Parathyroid adenoma (tissue), 2 donors: ENCODE results near the gene RHOV.

ENCODE experiments used
- H2AFZ ChIP-seq: fragments of 300-600 bp; sonication (generic); one replicate; pipeline ENCODE4 v1.7.0; 2017; ENCODE audit warnings: antibody characterized with exemption, mild to moderate bottlenecking
- H3K27ac ChIP-seq: fragments of 300-600 bp; sonication (generic); one replicate; pipeline ENCODE4 v1.7.0; 2017
- H3K27me3 ChIP-seq: fragments of 300-600 bp; sonication (generic); one replicate; pipeline ENCODE4 v1.7.0; 2017; ENCODE audit warnings: low read length; ENCODE audit not compliant: control insufficient read depth, insufficient read depth
- H3K36me3 ChIP-seq: fragments of 300-600 bp; sonication (generic); one replicate; pipeline ENCODE4 v1.7.0; 2017; ENCODE audit warnings: low read length; ENCODE audit not compliant: control insufficient read depth, insufficient read depth
- H3K4me1 ChIP-seq: fragments of 300-600 bp; sonication (generic); one replicate; pipeline ENCODE4 v1.7.0; 2017; ENCODE audit warnings: control low read depth
- H3K4me2 ChIP-seq: fragments of 300-600 bp; sonication (generic); one replicate; pipeline ENCODE4 v1.7.0; 2017; ENCODE audit warnings: low read length
- H3K4me3 ChIP-seq: fragments of 300-600 bp; sonication (generic); one replicate; pipeline ENCODE4 v1.7.0; 2017; ENCODE audit warnings: low read depth, low read length
- H3K79me2 ChIP-seq: fragments of 300-600 bp; sonication (generic); one replicate; pipeline ENCODE4 v1.7.0; 2017; ENCODE audit warnings: control low read depth
- H3K9ac ChIP-seq: fragments of 300-600 bp; sonication (generic); one replicate; pipeline ENCODE4 v1.7.0; 2017; ENCODE audit warnings: mild to moderate bottlenecking
- H3K9me3 ChIP-seq: fragments of 300-600 bp; sonication (generic); one replicate; pipeline ENCODE4 v1.7.0; 2017; ENCODE audit warnings: low read length; ENCODE audit not compliant: control insufficient read depth
- CTCF ChIP-seq: fragments of 300-600 bp; sonication (generic); IDR thresholded peaks from one replicate; pipeline ENCODE4 v1.7.0; 2017; ENCODE audit warnings: antibody characterized with exemption, mild to moderate bottlenecking
- donor health status: primary hyperparathyroidism.

RHOV gene

GRCh38 chr15:40918799-40919392 is 44.9 kb upstream of the RHOV start:
- H3K27ac ChIP-seq, result no peak overlapping the region
- no peaks in the 10 kb centered on the region for H3K4me1 ChIP-seq
- H3K9me3 ChIP-seq, result no peaks in the 10 kb centered on the region
- no peaks in the 10 kb centered on the region for H3K79me2 ChIP-seq
- no peaks in the 10 kb centered on the region for H3K36me3 ChIP-seq
- no peaks in the 10 kb centered on the region for H3K27me3 ChIP-seq
- no peak overlapping the region for H2AFZ ChIP-seq
- no peak overlapping the region for H3K9ac ChIP-seq
- H3K4me3 ChIP-seq, result no peak overlapping the region
- H3K4me2 ChIP-seq, result no peak overlapping the region
- TF ChIP-seq CTCF, result no peak

GRCh38 chr15:40918146-40918798 is 44.2 kb upstream of the RHOV start:
- Histone ChIP-seq H3K79me2 (no peaks in the 10 kb centered on the region), H3K27ac (no peak overlapping the region), H3K4me3 (no peak overlapping the region), H3K9ac (no peak overlapping the region), H2AFZ (no peak overlapping the region), H3K9me3 (no peaks in the 10 kb centered on the region), H3K4me2 (no peak overlapping the region), H3K4me1 (no peaks in the 10 kb centered on the region), H3K27me3 (no peaks in the 10 kb centered on the region), H3K36me3 (no peaks in the 10 kb centered on the region)
- TF ChIP-seq CTCF, result no peak

- no peak for TF ChIP-seq CTCF
- no peak overlapping the region for H3K27ac ChIP-seq
- H2AFZ ChIP-seq, result no peak overlapping the region
- H3K4me2 ChIP-seq, result no peak overlapping the region
- H3K4me1 ChIP-seq, result no peaks in the 10 kb centered on the region
- H3K9ac ChIP-seq, result no peak overlapping the region
- H3K36me3 ChIP-seq, result no peaks in the 10 kb centered on the region
- no peaks in the 10 kb centered on the region for H3K9me3 ChIP-seq
- no peaks in the 10 kb centered on the region for H3K27me3 ChIP-seq
- H3K79me2 ChIP-seq, result no peaks in the 10 kb centered on the region
- H3K4me3 ChIP-seq, result no peak overlapping the region
Observed at GRCh38 chr15:40917585-40917984, 43.6 kb upstream of the RHOV start.

GRCh38 chr15:40915679-40916078 is 41.6 kb upstream of the RHOV start:
- Histone ChIP-seq H3K36me3 (no peaks in the 10 kb centered on the region), H3K9me3 (no peaks in the 10 kb centered on the region), H3K4me1 (no peaks in the 10 kb centered on the region), H2AFZ (no peak overlapping the region), H3K27me3 (no peaks in the 10 kb centered on the region), H3K9ac (no peak overlapping the region), H3K79me2 (no peaks in the 10 kb centered on the region), H3K4me2 (no peak overlapping the region), H3K4me3 (no peak overlapping the region), H3K27ac (no peak overlapping the region)
- TF ChIP-seq CTCF, result no peak
